HCT116 (cell line): ENCODE results near the gene MEDAG.

Experiments
- ATF3 ChIP-seq: IDR thresholded peaks from 2 replicates; pipeline ENCODE4 v1.6.1; 2012
- CTCF ChIP-seq, 3 experiments: fragments of 200-600 bp in 1 of 3; sonication (generic) in 1 of 3; IDR thresholded peaks in 2 of 3; conservative IDR thresholded peaks in 1 of 3; 2 replicates each; pipeline ENCODE4 v1.5.1; 2012 to 2017; ENCODE audit warnings: low read depth in 2 of 3, low read length in 2 of 3, antibody characterized with exemption in 1 of 3, borderline replicate concordance in 1 of 3, control low read depth in 1 of 3, mild to moderate bottlenecking in 1 of 3, mixed read lengths in 1 of 3, mixed run types in 1 of 3, moderate library complexity in 1 of 3; ENCODE audit not compliant: insufficient read depth in 1 of 3
- EZH2 ChIP-seq: fragments of 200-600 bp; sonication (generic); IDR thresholded peaks from 2 replicates; pipeline ENCODE4 v1.6.1; 2017; ENCODE audit warnings: antibody characterized with exemption, mixed run types
- EZH2phosphoT487 ChIP-seq: fragments of 200-600 bp; IDR thresholded peaks from 2 replicates; pipeline ENCODE4 v1.6.1; 2018; ENCODE audit warnings: antibody characterized with exemption, borderline replicate concordance
- JUND ChIP-seq: IDR thresholded peaks from 2 replicates; pipeline ENCODE4 v1.6.1; 2012
- POLR2A ChIP-seq: IDR thresholded peaks from 2 replicates; pipeline ENCODE4 v1.7.0; 2011; ENCODE audit warnings: borderline replicate concordance; ENCODE audit not compliant: insufficient read depth, insufficient read length; ENCODE audit errors: extremely low read depth
- POLR2AphosphoS5 ChIP-seq: IDR thresholded peaks from 2 replicates; pipeline ENCODE4 v1.6.1; 2011; ENCODE audit warnings: mild to moderate bottlenecking, low read depth, low read length, moderate library complexity
- REST ChIP-seq: IDR thresholded peaks from 2 replicates; pipeline ENCODE4 v1.6.1; 2012; ENCODE audit warnings: low read depth

GRCh38 chr13:30966101-30966500, 60.0 kb downstream of the MEDAG start:
- TF ChIP-seq EZH2phosphoT487 (no peak), CTCF (IDR thresholded peaks at IDR 0.05 in 2 of 3, conservative IDR thresholded peaks at IDR 0.05 in 1 of 3; ENCODE audit: borderline replicate concordance in 1 of 3, insufficient read depth in 1 of 3, low read depth in 2 of 3, low read length in 2 of 3) (no peak), POLR2A (no peak), EZH2 (no peak), POLR2AphosphoS5 (no peak), REST (no peak), ATF3 (no peak), JUND (no peak)
